GM19035 (cell line): ENCODE measurements around the gene WDR90.
"Not testable (repeated sequence)": the region's sequence is repeated elsewhere in the genome, so short reads cannot be mapped to it uniquely, and the experiment has no call there.

Experiments used
- ATAC-seq: cut with Tn5 transposase; IDR thresholded peaks from one replicate; pipeline ENCODE4 v1.9.1; 2021; ENCODE audit not compliant: unreplicated experiment

WDR90 gene

GRCh38 chr16:704552-705380 lies 55.6 kb downstream of the WDR90 start:
- ATAC-seq, result no peak

DNA sequence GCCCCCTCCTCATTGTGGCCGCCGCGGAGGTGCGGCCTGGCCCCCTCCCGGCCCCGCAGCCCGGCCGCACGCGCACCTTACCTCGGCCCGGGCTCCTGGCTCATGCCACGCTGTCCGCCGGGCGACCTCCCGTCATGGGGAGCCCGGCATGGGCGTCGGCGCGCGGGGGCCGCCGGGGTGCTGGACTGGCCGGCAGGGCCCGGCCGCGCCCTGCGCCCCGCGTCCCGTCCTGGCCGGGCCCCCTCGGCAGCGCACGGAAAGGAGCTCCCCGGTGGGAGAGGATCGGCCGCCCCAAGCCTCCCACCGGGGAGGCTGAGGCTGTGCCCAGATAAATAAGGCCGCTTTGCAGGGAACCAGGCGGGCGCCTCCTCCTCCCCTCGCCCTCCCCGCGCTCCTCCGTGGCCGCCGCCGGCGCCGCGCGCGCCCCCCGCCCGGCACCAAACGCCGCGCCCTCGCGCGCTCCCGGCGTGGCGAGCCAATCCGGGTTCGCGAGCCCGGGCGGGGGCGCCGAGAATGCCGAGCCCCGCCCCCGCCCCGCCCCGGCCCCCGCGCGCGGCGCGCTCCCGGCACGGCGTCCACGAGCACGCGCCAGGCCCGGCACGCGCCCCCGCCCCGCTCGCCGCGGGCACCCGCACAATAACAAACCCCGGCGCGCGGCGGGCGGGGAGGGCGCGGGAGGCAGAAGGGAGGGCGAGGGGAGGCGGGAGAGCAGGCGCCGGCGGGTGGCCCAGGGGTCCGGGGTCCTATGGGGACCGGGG lies 56.4 kb downstream of the WDR90 start, which contains the start of gene FBXL16:
Gene FBXL16, minus strand, starts transcription at position 371 of the 758 bp plus-strand sequence. CDS start 8,396 bp downstream, outside the sequence.
- no peak for ATAC-seq

DNA sequence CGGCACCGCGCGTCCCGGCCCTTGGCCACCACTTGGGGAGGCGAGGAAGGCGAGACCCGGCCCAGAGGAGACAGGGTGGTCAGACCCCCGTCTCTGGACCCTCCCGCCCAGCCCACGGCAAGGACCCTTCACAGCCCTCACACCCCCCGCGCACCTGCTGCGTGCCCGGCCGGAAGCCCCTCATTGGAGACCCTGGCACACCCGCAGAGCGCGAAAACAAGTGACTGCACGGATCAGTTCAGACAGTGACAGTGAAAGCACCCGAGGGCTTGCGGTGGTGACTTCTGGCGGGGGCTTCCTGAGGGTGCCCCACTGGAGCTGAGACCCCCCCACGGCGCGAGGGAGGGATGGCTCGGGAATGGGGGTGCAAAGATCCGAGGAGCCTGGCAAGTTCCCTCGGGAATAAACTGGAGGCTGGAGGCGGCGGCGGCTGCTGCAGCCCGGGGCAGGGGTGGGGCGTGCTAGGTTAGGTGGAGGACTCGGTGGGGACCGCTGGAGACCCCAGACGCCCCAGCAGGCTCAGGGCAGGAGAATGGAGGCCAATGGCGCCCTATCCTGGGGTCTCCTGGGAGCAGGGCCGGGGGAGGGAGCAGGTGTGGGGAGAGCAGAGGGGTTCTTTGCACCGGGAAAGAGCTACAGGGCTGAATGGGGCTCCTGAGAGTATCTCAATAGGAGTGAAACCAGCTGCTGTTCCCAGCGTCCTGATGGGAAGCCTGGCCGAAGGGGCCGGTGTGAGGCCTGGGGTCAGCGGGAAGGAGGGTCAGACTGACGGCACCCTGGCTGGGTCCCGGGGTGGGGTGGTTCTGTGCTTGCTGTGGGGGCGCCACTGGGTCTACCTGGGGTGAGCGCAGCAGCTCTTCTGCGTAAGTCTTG lies 57.3 kb downstream of the WDR90 start:
- ATAC-seq, result no peak

- no peak for ATAC-seq
These were observed 57.9 kb downstream of the WDR90 start for GRCh38 chr16:707062-707538.

- ATAC-seq, result no peak
These were observed 58.9 kb downstream of the WDR90 start for GRCh38 chr16:708019-708418.

- no peak for ATAC-seq
These were observed 59.8 kb downstream of the WDR90 start for GRCh38 chr16:708959-709358.

DNA sequence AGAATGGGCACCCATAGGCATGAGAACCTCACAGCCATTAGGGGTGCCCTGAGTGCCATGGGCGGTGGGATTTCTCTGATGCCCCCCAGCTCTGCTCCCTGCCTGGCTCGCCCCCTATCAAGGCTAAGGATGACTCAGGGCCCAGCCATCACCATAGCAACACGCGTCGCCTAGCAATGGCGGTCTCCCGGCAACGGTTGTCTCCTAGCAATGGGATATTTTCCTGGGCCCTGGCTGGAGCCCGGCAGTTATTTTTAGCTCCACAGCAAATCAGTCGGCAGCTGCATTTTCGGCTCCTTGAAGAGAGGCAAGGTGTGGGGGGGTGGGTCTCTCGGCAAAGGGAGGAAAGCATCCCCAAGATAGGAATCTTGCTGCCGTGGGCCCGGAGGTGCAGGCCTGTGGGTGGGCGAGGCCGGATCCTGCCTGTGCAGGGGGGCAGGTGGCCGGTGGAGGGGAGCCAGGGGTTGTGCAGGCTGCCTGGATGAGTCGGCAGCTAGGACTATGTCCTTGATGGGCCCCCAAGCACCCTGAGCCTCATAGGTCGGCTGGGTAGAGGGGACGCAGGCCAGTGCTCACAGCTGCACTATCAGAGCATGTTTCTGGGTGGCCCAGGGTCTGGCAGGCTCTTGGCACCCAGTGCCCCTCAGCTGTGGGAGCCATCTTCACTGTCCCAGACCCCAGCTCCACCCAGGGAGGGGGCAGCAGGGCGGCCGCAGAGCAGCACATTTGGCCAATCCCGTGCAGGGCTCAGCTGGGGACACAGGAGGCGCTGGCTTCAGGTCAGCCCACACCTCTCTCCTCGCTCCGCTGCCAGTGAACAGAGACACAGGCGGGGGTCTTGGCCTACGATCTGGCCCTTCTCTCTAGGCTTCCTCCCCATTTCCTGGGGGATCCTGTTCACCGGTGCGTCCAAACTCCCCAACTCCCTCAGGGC lies 60.7 kb downstream of the WDR90 start:
- ATAC-seq, result no peak

- ATAC-seq, result no peak
These were observed 61.4 kb downstream of the WDR90 start for GRCh38 chr16:710500-711075.

DNA sequence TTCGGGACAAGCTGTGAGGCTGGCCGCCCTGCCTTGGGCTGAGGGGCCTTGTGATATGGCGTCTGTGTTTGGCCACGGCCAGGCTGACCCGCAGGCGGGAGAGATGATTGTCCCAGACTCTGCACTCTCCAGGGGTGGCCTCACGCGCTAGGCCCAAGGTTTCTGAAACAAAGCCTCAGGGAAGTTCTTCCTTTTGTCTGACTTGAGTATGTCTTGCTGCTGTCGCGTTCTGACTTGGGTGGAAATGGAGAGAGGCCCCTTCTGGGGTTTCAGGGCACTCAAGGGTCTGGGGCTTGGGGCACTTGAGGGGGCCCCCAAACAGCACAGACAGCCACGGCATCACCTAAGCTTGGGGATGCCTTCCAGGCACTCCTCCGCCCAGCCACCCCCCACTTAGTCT lies 61.9 kb downstream of the WDR90 start:
- ATAC-seq, result no peak

DNA sequence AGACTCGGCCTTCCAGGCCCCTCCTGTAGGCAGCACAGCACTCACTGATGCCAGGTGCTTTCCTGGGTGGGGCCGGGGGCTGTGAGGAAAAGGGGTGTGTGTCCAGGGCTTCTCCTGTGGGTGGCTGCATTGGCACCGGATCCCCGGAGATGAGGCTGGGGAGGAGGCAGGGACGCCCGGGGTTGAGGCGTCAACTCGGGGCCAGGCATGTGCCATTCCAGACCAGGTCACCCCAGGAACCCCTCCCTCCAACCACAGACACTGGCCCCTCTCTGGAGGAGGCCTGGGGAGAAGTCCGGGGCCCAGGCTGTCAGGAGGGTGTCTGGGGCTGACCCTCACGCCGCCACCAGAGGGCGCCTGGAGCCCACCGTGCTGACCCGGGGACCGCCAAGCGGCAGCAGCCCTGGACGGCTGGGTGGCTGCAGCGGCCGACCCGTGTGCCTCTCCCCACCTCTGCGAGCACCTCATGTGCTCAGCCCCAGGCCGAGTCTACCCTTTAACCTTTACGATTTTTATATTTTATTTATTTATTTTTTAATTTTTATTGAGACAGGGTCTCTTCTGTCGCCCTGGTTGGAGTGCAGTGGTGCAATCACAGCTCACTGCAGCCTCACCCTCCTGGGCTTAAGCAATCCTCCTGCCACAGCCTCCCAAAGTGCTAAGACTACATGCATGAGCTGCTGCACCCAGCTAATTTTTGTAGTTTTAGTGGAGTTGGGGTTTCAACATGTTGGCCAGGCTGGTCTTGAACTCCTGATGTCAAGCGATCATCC lies 62.6 kb downstream of the WDR90 start:
- no peak for ATAC-seq

DNA sequence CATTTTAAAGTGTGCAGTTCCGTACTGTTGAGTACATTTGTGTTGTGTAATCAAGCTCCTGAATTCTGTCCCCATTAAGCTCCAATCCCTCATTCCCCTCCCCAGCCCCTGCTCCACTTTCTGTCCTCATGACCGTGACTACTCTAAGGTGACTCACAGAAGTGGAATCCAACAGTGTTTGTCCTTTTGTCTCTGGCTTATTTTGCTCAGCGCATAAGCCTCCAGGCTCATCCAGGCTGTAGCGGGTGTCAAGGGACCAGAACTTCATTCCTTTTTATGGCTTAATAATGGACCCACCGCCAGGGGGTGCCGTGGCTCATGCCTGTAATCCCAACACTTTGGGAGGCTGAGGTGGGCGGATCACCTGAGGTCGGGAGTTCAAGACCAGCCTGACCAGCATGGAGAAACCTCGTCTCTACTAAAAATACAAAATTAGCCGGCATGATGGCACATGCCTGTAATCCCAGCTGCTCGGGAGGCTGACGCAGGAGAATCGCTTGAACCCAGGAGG lies 63.6 kb downstream of the WDR90 start:
- ATAC-seq, result not testable (repeated sequence)

GRCh38 chr16:714079-714478 lies 64.9 kb downstream of the WDR90 start:
- ATAC-seq, result no peak

GRCh38 chr16:714558-715476 lies 65.7 kb downstream of the WDR90 start, which contains the start of gene METRN:
Gene METRN (plus strand): TSS chr16:715118. CDS start chr16:715290, 172 bp downstream.
- peak; percentile 74 for ATAC-seq

DNA sequence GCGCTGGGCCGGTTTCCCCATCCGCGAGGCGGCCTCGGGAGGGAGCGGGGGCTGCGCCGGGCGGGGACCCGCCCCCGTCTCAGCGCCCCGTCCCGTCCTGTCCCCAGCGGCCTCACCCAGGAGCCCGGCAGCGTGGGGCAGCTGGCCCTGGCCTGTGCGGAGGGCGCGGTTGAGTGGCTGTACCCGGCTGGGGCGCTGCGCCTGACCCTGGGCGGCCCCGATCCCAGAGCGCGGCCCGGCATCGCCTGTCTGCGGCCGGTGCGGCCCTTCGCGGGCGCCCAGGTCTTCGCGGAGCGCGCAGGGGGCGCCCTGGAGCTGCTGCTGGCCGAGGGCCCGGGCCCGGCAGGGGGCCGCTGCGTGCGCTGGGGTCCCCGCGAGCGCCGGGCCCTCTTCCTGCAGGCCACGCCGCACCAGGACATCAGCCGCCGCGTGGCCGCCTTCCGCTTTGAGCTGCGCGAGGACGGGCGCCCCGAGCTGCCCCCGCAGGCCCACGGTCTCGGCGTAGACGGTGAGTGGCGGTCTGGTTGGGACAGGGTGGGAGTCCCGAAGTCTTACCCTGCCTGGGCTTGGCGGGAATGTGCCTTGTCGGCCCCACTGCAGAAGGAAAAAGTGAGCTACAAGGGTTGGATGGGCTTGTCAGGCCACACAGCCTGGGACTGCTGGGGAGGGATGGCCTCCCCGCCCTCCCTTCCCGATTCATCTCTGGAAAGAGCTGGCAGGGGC lies 66.5 kb downstream of the WDR90 start:
- peak; percentile 23 for ATAC-seq

- no peak for ATAC-seq
These were observed 67.0 kb downstream of the WDR90 start for GRCh38 chr16:716200-716568.

GRCh38 chr16:716768-717325 lies 67.7 kb downstream of the WDR90 start:
- ATAC-seq, result no peak
